H9 (cell line): ENCODE data around the gene PIK3CD. TPM values are rescaled to one million over a fixed set of nuclear protein-coding genes. Genes with fewer than 3 reads are reported as not detected.

Source experiments
- DNase-seq: peaks from one replicate; pipeline ENCODE4 v3.0.0-alpha.2; 2017
- H2AFZ ChIP-seq: one replicate; pipeline ENCODE4 v1.6.1; 2013; ENCODE audit warnings: mild to moderate bottlenecking, low read length, control low read depth, moderate library complexity
- H2AK5ac ChIP-seq: 2 replicates; pipeline ENCODE4 v1.6.1; 2013; ENCODE audit warnings: low read length, control low read depth, mixed read lengths; ENCODE audit not compliant: insufficient read length
- H2BK120ac ChIP-seq: one replicate; pipeline ENCODE4 v1.6.1; 2013; ENCODE audit warnings: low read depth, mild to moderate bottlenecking, low read length, control low read depth, inconsistent platforms; ENCODE audit not compliant: poor library complexity, severe bottlenecking
- H2BK12ac ChIP-seq: 2 replicates; pipeline ENCODE4 v1.6.1; 2013; ENCODE audit warnings: low read length, control low read depth, mixed read lengths, low read depth; ENCODE audit not compliant: insufficient read length
- H2BK15ac ChIP-seq: 2 replicates; pipeline ENCODE4 v1.6.1; 2013; ENCODE audit warnings: low read depth, low read length, control low read depth
- H2BK20ac ChIP-seq: one replicate; pipeline ENCODE4 v1.6.1; 2013; ENCODE audit warnings: low read depth, mild to moderate bottlenecking, low read length, control low read depth, inconsistent platforms; ENCODE audit not compliant: poor library complexity, severe bottlenecking
- H2BK5ac ChIP-seq: 2 replicates; pipeline ENCODE4 v1.6.1; 2013; ENCODE audit warnings: low read length, control low read depth, mixed read lengths; ENCODE audit not compliant: insufficient read length
- H3K14ac ChIP-seq: 2 replicates; pipeline ENCODE4 v1.6.1; 2013; ENCODE audit warnings: low read length, control low read depth; ENCODE audit not compliant: insufficient read depth
- H3K18ac ChIP-seq: 2 replicates; pipeline ENCODE4 v1.6.1; 2013; ENCODE audit warnings: low read depth, mild to moderate bottlenecking, mixed read lengths, low read length, control low read depth; ENCODE audit not compliant: insufficient read length
- H3K23ac ChIP-seq: 2 replicates; pipeline ENCODE4 v1.6.1; 2013; ENCODE audit warnings: low read length, control low read depth, mixed read lengths, low read depth; ENCODE audit not compliant: insufficient read length
- H3K23me2 ChIP-seq: 2 replicates; pipeline ENCODE4 v1.6.1; 2013; ENCODE audit warnings: low read depth, mild to moderate bottlenecking, mixed read lengths, low read length, control low read depth; ENCODE audit not compliant: insufficient read length, poor library complexity, severe bottlenecking
- H3K27ac ChIP-seq: 2 replicates; pipeline ENCODE4 v1.5.1; 2013; ENCODE audit warnings: low read length, control low read depth, mixed read lengths, low read depth; ENCODE audit not compliant: insufficient read length
- H3K27me3 ChIP-seq: 2 replicates; pipeline ENCODE4 v1.6.1; 2013; ENCODE audit warnings: low read length, control low read depth, inconsistent platforms; ENCODE audit not compliant: insufficient read depth
- H3K4ac ChIP-seq: 2 replicates; pipeline ENCODE4 v1.6.1; 2013; ENCODE audit warnings: low read depth, mild to moderate bottlenecking, control low read depth, inconsistent platforms, low read length, moderate library complexity
- H3K4me1 ChIP-seq: 2 replicates; pipeline ENCODE4 v1.6.1; 2013; ENCODE audit warnings: low read length, control low read depth, inconsistent platforms; ENCODE audit not compliant: insufficient read depth
- H3K4me2 ChIP-seq: 2 replicates; pipeline ENCODE4 v1.6.1; 2013; ENCODE audit warnings: low read length, control low read depth, mixed read lengths; ENCODE audit not compliant: insufficient read length, insufficient read depth
- H3K56ac ChIP-seq: 2 replicates; pipeline ENCODE4 v1.6.1; 2013; ENCODE audit warnings: low read depth, mild to moderate bottlenecking, mixed read lengths, low read length, control low read depth; ENCODE audit not compliant: insufficient read length
- H3K79me1 ChIP-seq: 2 replicates; pipeline ENCODE4 v1.6.1; 2013; ENCODE audit warnings: low read depth, mild to moderate bottlenecking, moderate library complexity, low read length, control low read depth, inconsistent platforms; ENCODE audit not compliant: insufficient read depth, poor library complexity, severe bottlenecking
- H3K79me2 ChIP-seq: 2 replicates; pipeline ENCODE4 v1.6.1; 2013; ENCODE audit warnings: low read length, control low read depth, inconsistent platforms; ENCODE audit not compliant: insufficient read depth
- H3K9ac ChIP-seq: 2 replicates; pipeline ENCODE4 v1.6.1; 2013; ENCODE audit warnings: low read length, control low read depth, mixed read lengths; ENCODE audit not compliant: insufficient read length; ENCODE audit errors: extremely low read depth
- H3K9me3 ChIP-seq: one replicate; pipeline ENCODE4 v1.6.1; 2013; ENCODE audit warnings: low read depth, low read length, inconsistent platforms; ENCODE audit not compliant: control insufficient read depth
- H3T11ph ChIP-seq: one replicate; pipeline ENCODE4 v1.6.1; 2013; ENCODE audit warnings: mild to moderate bottlenecking, low read length, control low read depth, inconsistent platforms
- H4K20me1 ChIP-seq: one replicate; pipeline ENCODE4 v1.6.1; 2013; ENCODE audit not compliant: control insufficient read depth, insufficient read length, insufficient read depth
- H4K5ac ChIP-seq: 2 replicates; pipeline ENCODE4 v1.6.1; 2013; ENCODE audit warnings: low read depth, mild to moderate bottlenecking, mixed read lengths, low read length, control low read depth; ENCODE audit not compliant: insufficient read length
- H4K8ac ChIP-seq: replicated peaks from 2 replicates; pipeline ENCODE4 v1.6.1; 2013; ENCODE audit warnings: low read length, control low read depth, mixed read lengths, low read depth; ENCODE audit not compliant: insufficient read length
- H4K91ac ChIP-seq: 2 replicates; pipeline ENCODE4 v1.6.1; 2013; ENCODE audit warnings: low read depth, mild to moderate bottlenecking, moderate library complexity, mixed read lengths, low read length, control low read depth; ENCODE audit not compliant: insufficient read length
- H3K27ac Mint-ChIP-seq, 3 experiments: 2 replicates in 2 of 3; 3 replicates in 1 of 3; pipeline ENCODE4 v1.8.0; 2020 to 2021; ENCODE audit warnings: mixed read lengths in 3 of 3, mild to moderate bottlenecking in 1 of 3, moderate library complexity in 1 of 3
- H3K27me3 Mint-ChIP-seq: 2 replicates; pipeline ENCODE4 v1.8.0; 2021; ENCODE audit warnings: low read depth, mild to moderate bottlenecking, moderate library complexity, mixed read lengths
- H3K36me3 Mint-ChIP-seq, 3 experiments: 2 replicates in 2 of 3; 3 replicates in 1 of 3; pipeline ENCODE4 v1.8.0; 2020 to 2021; ENCODE audit warnings: low read depth in 3 of 3, mixed read lengths in 3 of 3; ENCODE audit not compliant: insufficient read depth in 1 of 3
- H3K4me1 Mint-ChIP-seq, 2 experiments: 2 replicates each; pipeline ENCODE4 v1.8.0; 2020; ENCODE audit warnings: mixed read lengths in 2 of 2
- H3K4me3 Mint-ChIP-seq, 2 experiments: 2 replicates in 1 of 2; 3 replicates in 1 of 2; pipeline ENCODE4 v1.8.0; 2020 to 2021; ENCODE audit warnings: mild to moderate bottlenecking in 2 of 2, mixed read lengths in 2 of 2, moderate library complexity in 1 of 2
- H3K9me3 Mint-ChIP-seq, 2 experiments: 2 replicates in 1 of 2; 3 replicates in 1 of 2; pipeline ENCODE4 v1.8.0; 2020; ENCODE audit warnings: mild to moderate bottlenecking in 2 of 2, mixed read lengths in 2 of 2, moderate library complexity in 1 of 2
- WGBS: extraction: QIAGEN DNeasy Blood & Tissue Kit; methylation state at CpG from one replicate; pipeline ENCODE4 v1.1.7; 2013; ENCODE audit warnings: missing lambda C conversion rate, low lambda C conversion rate, mixed read lengths; ENCODE audit not compliant: insufficient read length; ENCODE audit errors: extremely low coverage; 5-methylcytosine and 5-hydroxymethylcytosine counted together
- total RNA-seq: library from RNA; stranded (reverse); gene quantifications from 2 replicates; pipeline ENCODE4 v1.2.1, GENCODE V29; 2021
- TF ChIP-seq, protein P1 (sequence below): fragments of 200-600 bp; sonication (generic); conservative IDR thresholded peaks from 3 replicates; pipeline ENCODE4 v1.8.0; 2021; ENCODE audit warnings: antibody characterized with exemption, mild to moderate bottlenecking

PIK3CD gene
- total RNA-seq, 1 experiment from 2014 or later = 10.0 TPM

DNA sequence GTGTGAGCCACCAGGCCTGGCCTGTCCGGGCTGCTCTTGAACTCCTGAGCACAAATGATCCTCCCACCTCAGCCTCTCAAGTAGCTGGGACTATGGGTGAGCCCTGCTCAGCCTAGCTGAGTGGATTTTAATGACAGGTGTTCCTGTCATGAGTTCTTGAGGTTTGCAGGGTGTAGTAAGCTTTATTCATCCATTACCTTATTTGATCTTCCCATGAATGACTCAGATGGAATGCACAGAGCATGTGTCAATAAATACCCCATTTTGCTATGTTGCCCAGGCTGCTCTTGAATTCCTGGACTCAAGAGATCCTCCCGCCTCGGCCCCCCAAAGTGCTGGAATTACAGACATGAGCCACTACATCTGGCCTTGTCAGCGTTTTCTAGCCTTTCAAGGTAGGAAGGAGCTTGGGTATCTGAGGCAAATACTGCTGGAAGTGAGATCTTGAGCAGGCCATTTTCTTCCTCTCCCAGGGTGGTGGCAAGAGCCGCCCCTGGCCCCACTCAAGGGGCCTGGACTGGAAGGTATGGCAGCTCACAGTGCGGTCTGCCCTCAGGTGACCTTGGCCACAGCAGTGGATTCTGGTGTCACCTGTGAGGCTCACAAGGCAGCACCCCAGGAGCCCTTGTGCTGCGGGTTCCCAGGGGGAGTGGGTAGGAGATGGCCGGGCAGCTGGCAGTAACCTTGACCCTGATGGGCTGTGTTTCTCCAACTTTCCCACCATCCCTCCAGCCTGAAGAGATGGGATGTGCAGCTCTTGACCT, 20.0 kb downstream of the PIK3CD start:
- H4K8ac ChIP-seq = no peak overlapping the region
- no peak overlapping the region for H2BK12ac ChIP-seq
- no peak overlapping the region for H3K4me2 ChIP-seq
- no peaks in the 10 kb centered on the region for H3K79me2 ChIP-seq
- Mint-ChIP-seq H3K4me1 (peaks cover 0 to 3% of the 10 kb centered on the region in 2 experiments; a peak in 1 of 4 replicates), H3K36me3 (no peaks in the 10 kb centered on the region; a peak in 1 of 7 replicates), H3K27ac (0 out of 7 replicates have a peak overlapping the region, but pooled peaks of 1 of the 3 experiments have one; percentile 8), H3K27me3 (0 out of 2 replicates have a peak, but pooled peaks cover 3% of the 10 kb centered on the region), H3K4me3 (no peak overlapping the region), H3K9me3 (no peaks in the 10 kb centered on the region)
- no peak overlapping the region for H2BK120ac ChIP-seq
- no peak overlapping the region for H2AFZ ChIP-seq
- H3K9me3 ChIP-seq = no peaks in the 10 kb centered on the region
- no peak for DNase-seq
- no peak overlapping the region for H2BK15ac ChIP-seq
- no peak overlapping the region for H3K4ac ChIP-seq
- no peak overlapping the region for H2BK20ac ChIP-seq
- no peak overlapping the region for H3K23ac ChIP-seq
- no peaks in the 10 kb centered on the region for H3K79me1 ChIP-seq
- TF ChIP-seq, protein P1, sequence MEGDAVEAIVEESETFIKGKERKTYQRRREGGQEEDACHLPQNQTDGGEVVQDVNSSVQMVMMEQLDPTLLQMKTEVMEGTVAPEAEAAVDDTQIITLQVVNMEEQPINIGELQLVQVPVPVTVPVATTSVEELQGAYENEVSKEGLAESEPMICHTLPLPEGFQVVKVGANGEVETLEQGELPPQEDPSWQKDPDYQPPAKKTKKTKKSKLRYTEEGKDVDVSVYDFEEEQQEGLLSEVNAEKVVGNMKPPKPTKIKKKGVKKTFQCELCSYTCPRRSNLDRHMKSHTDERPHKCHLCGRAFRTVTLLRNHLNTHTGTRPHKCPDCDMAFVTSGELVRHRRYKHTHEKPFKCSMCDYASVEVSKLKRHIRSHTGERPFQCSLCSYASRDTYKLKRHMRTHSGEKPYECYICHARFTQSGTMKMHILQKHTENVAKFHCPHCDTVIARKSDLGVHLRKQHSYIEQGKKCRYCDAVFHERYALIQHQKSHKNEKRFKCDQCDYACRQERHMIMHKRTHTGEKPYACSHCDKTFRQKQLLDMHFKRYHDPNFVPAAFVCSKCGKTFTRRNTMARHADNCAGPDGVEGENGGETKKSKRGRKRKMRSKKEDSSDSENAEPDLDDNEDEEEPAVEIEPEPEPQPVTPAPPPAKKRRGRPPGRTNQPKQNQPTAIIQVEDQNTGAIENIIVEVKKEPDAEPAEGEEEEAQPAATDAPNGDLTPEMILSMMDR = no peak
- no peaks in the 10 kb centered on the region for H4K20me1 ChIP-seq
- H2AK5ac ChIP-seq = no peak overlapping the region
- no peak overlapping the region for H3T11ph ChIP-seq
- no peak overlapping the region for H3K27ac ChIP-seq
- H3K56ac ChIP-seq = no peak overlapping the region
- no peak overlapping the region for H2BK5ac ChIP-seq
- no peak overlapping the region for H3K18ac ChIP-seq
- H3K4me1 ChIP-seq = no peaks in the 10 kb centered on the region
- no peak overlapping the region for H4K91ac ChIP-seq
- WGBS = no CpG with 5 or more reads among the region's 8 CpGs
- no peaks in the 10 kb centered on the region for H3K23me2 ChIP-seq
- no peak overlapping the region for H4K5ac ChIP-seq
- H3K9ac ChIP-seq = no peak overlapping the region
- H3K27me3 ChIP-seq = no peaks in the 10 kb centered on the region
- H3K14ac ChIP-seq = no peak overlapping the region
